Hepatocyte (in vitro differentiated cells): ENCODE measurements around the gene PRDM16. TPM values are rescaled to one million over a fixed set of nuclear protein-coding genes. Genes with fewer than 3 reads are reported as not detected.

ENCODE experiments used
- DNase-seq: peaks from one replicate; pipeline ENCODE4 v3.0.0-alpha.2; 2016; ENCODE audit warnings: low spot score
- H2AFZ ChIP-seq: fragments of 200-600 bp; sonication (generic); 2 replicates; pipeline ENCODE4 v1.6.0; 2016; ENCODE audit warnings: antibody characterized with exemption, mild to moderate bottlenecking
- H3K27ac ChIP-seq: fragments of 200-600 bp; sonication (generic); 2 replicates; pipeline ENCODE4 v1.5.1; 2016; ENCODE audit warnings: mild to moderate bottlenecking
- H3K27me3 ChIP-seq: fragments of 200-600 bp; sonication (generic); 2 replicates; pipeline ENCODE4 v1.6.1; 2016
- H3K36me3 ChIP-seq: fragments of 200-600 bp; sonication (generic); replicated peaks from 2 replicates; pipeline ENCODE4 v1.5.1; 2016; ENCODE audit warnings: low read depth; ENCODE audit not compliant: insufficient read depth
- H3K4me1 ChIP-seq: fragments of 200-600 bp; sonication (generic); 2 replicates; pipeline ENCODE4 v1.5.1; 2016; ENCODE audit warnings: mild to moderate bottlenecking, moderate library complexity; ENCODE audit not compliant: insufficient read depth
- H3K4me2 ChIP-seq: fragments of 200-600 bp; sonication (generic); 2 replicates; pipeline ENCODE4 v1.6.0; 2016
- H3K4me3 ChIP-seq: fragments of 200-600 bp; sonication (generic); 2 replicates; pipeline ENCODE4 v1.5.1; 2016; ENCODE audit warnings: mild to moderate bottlenecking
- H3K79me2 ChIP-seq: fragments of 200-600 bp; sonication (generic); 2 replicates; pipeline ENCODE4 v1.6.0; 2017; ENCODE audit warnings: mild to moderate bottlenecking
- H3K9me2 ChIP-seq: fragments of 200-600 bp; sonication (generic); replicated peaks from 2 replicates; pipeline ENCODE4 v1.6.0; 2017; ENCODE audit warnings: mild to moderate bottlenecking; ENCODE audit not compliant: insufficient read depth
- H3K9me3 ChIP-seq: fragments of 200-600 bp; sonication (generic); 2 replicates; pipeline ENCODE4 v1.5.1; 2016; ENCODE audit warnings: low read depth, mild to moderate bottlenecking
- H4K20me1 ChIP-seq: fragments of 200-600 bp; sonication (generic); 2 replicates; pipeline ENCODE4 v1.6.0; 2016; ENCODE audit warnings: mild to moderate bottlenecking; ENCODE audit not compliant: insufficient read depth, poor library complexity, severe bottlenecking
- CTCF ChIP-seq: fragments of 200-600 bp; sonication (generic); IDR thresholded peaks from 2 replicates; pipeline ENCODE4 v1.5.1; 2016; ENCODE audit warnings: antibody characterized with exemption, mild to moderate bottlenecking; ENCODE audit not compliant: poor library complexity
- EZH2 ChIP-seq: fragments of 200-600 bp; sonication (generic); IDR thresholded peaks from 2 replicates; pipeline ENCODE4 v1.6.1; 2016; ENCODE audit warnings: antibody characterized with exemption, mild to moderate bottlenecking, borderline replicate concordance
- EZH2phosphoT487 ChIP-seq: fragments of 200-600 bp; sonication (generic); IDR thresholded peaks from one replicate; pipeline ENCODE4 v1.6.1; 2018; ENCODE audit warnings: antibody characterized with exemption, mild to moderate bottlenecking, low read depth, moderate library complexity; ENCODE audit not compliant: unreplicated experiment, severe bottlenecking
- WGBS: methylation state at CpG from one replicate; pipeline ENCODE4 v1.1.6; 2016; ENCODE audit warnings: low lambda C conversion rate; ENCODE audit errors: missing lambda C conversion rate; 5-methylcytosine and 5-hydroxymethylcytosine counted together
- polyA plus RNA-seq: library from polyadenylated mRNA; unstranded; fragments of >200 nt; fragmentation: Nextera tagmentation; extraction: Ambion mirVana; gene quantifications from 2 replicates; pipeline ENCODE4 v1.2.1, GENCODE V29; 2016
- total RNA-seq: library from RNA; depleted of rRNA; stranded (reverse); fragments of >200 nt; gene quantifications from 2 replicates; pipeline ENCODE4 v1.2.3, GENCODE V29; 2014

The PRDM16 gene
- total and polyA plus RNA-seq, 2 experiments from 2014 or later, result 8.1 to 9.9 TPM

DNA sequence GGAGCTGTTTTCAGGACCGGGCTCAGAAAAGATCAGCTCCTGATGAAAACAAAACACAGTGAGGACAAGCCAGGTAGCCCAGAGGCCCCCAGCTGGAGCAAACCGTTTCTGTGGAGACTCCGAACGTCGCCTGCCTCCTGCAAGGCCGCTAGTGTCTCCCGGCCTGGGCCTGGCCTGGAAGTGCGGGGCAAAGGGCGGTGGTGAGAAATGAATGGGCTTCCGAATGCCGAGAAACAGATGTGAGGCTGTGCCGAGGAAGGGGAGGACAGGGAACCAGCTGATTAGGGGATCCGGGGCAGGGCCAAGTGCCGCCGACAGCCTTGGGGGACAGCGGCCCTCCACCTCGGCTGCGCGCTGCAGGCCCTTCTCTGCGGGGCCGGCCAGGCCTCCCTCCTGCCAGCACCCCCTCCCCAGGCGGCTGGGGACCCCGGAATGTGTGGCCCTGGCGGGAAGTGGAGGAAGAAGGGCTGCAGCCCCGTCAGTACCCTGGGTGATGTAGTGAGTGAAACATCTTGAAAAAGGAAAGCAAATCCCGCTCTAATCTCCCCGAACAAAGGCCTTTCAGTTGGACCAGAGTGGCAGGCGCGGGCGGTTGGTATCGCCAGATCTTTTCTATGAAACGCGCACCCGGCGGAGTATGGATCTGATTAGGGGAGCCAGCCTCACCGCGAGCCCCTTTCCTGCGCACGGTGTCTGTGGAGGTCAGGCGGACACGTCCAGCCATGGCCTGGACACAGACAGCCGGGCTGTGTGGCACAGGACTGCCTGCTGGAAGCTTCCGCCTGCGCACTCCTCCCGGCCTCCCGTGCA is 52.6 kb downstream of the PRDM16 start:
- TF ChIP-seq EZH2 (no peak), CTCF (no peak), EZH2phosphoT487 (no peak)
- no peaks in the 10 kb centered on the region for H3K79me2 ChIP-seq
- no peak for DNase-seq
- no peak overlapping the region for H3K4me3 ChIP-seq
- WGBS, result 74% methylated on average over 44 of the region's 46 CpGs
- H4K20me1 ChIP-seq, result no peaks in the 10 kb centered on the region
- H3K4me2 ChIP-seq, result no peak overlapping the region
- no peaks in the 10 kb centered on the region for H3K27me3 ChIP-seq
- H3K9me3 ChIP-seq, result no peaks in the 10 kb centered on the region
- H3K36me3 ChIP-seq, result no peaks in the 10 kb centered on the region
- H3K27ac ChIP-seq, result no peak overlapping the region
- peaks cover 11% of the 10 kb centered on the region for H3K4me1 ChIP-seq
- no peak overlapping the region for H2AFZ ChIP-seq
- no peaks in the 10 kb centered on the region for H3K9me2 ChIP-seq

GRCh38 chr1:3122311-3122710 is 53.3 kb downstream of the PRDM16 start:
- WGBS, result 79% methylated on average over 12 of the region's 12 CpGs
- peaks cover 18% of the 10 kb centered on the region for H3K4me1 ChIP-seq
- no peaks in the 10 kb centered on the region for H3K36me3 ChIP-seq
- no peaks in the 10 kb centered on the region for H3K9me2 ChIP-seq
- H3K9me3 ChIP-seq, result no peaks in the 10 kb centered on the region
- no peaks in the 10 kb centered on the region for H4K20me1 ChIP-seq
- no peak overlapping the region for H3K27ac ChIP-seq
- no peak for DNase-seq
- no peak overlapping the region for H3K4me3 ChIP-seq
- no peak overlapping the region for H2AFZ ChIP-seq
- no peaks in the 10 kb centered on the region for H3K27me3 ChIP-seq
- no peaks in the 10 kb centered on the region for H3K79me2 ChIP-seq
- no peak overlapping the region for H3K4me2 ChIP-seq
- no peak for TF ChIP-seq CTCF
- no peak for TF ChIP-seq EZH2
- TF ChIP-seq EZH2phosphoT487, result no peak

- Histone ChIP-seq H3K9me3 (no peaks in the 10 kb centered on the region), H3K27ac (no peak overlapping the region), H3K4me2 (no peak overlapping the region), H3K36me3 (no peaks in the 10 kb centered on the region), H2AFZ (no peak overlapping the region), H3K27me3 (no peaks in the 10 kb centered on the region), H4K20me1 (no peaks in the 10 kb centered on the region), H3K4me3 (no peak overlapping the region), H3K4me1 (peaks cover 21% of the 10 kb centered on the region), H3K9me2 (no peaks in the 10 kb centered on the region), H3K79me2 (no peaks in the 10 kb centered on the region)
- no peak for DNase-seq
- no peak for TF ChIP-seq CTCF
- 92% methylated on average over 3 of the region's 3 CpGs for WGBS
These were observed 55.2 kb downstream of the PRDM16 start for GRCh38 chr1:3124246-3124645.
